ENCODE data around the gene RNF207.

- TF ChIP-seq E2F1 (CRISPR knock-in tag; IDR thresholded peaks at IDR 0.05): no peak
- no peak for TF ChIP-seq CREB1 (CRISPR knock-in tag; IDR thresholded peaks at IDR 0.05)
- TF ChIP-seq CTCF (IDR thresholded peaks at IDR 0.05): no peak
- no peak for TF ChIP-seq NR2C2 (CRISPR knock-in tag; IDR thresholded peaks at IDR 0.05)
- no peak for TF ChIP-seq FOXP4 (CRISPR knock-in tag; IDR thresholded peaks at IDR 0.05)
- TF ChIP-seq TP53 (CRISPR knock-in tag; IDR thresholded peaks at IDR 0.05): no peak
Observed at GRCh38 chr1:6225651-6226050, 19.7 kb downstream of the RNF207 start.

Measured in WTC11 (cell line).